Nephron (organoid): Measurements from ENCODE around the gene ECD.
A peak's percentile ranks its signal among the peaks of the same experiment; 100 is the strongest.

ENCODE experiments used
- H3K27ac Mint-ChIP-seq, 3 experiments: 2 replicates each; pipeline ENCODE4 v1.8.0; 2020; ENCODE audit warnings: mixed read lengths in 3 of 3, mild to moderate bottlenecking in 2 of 3, moderate library complexity in 1 of 3
- H3K27me3 Mint-ChIP-seq: 2 replicates; pipeline ENCODE4 v1.8.0; 2021; ENCODE audit warnings: low read depth, mild to moderate bottlenecking, moderate library complexity, mixed read lengths
- H3K36me3 Mint-ChIP-seq: 2 replicates; pipeline ENCODE4 v1.8.0; 2020; ENCODE audit warnings: low read depth, mixed read lengths
- H3K4me1 Mint-ChIP-seq: 2 replicates; pipeline ENCODE4 v1.8.0; 2020; ENCODE audit warnings: mixed read lengths
- H3K4me3 Mint-ChIP-seq, 3 experiments: 2 replicates each; pipeline ENCODE4 v1.8.0; 2020; ENCODE audit warnings: mild to moderate bottlenecking in 3 of 3, mixed read lengths in 3 of 3, moderate library complexity in 2 of 3
- H3K9me3 Mint-ChIP-seq: 2 replicates; pipeline ENCODE4 v1.8.0; 2020; ENCODE audit warnings: mixed read lengths
- TF ChIP-seq, protein P1 (sequence below), 3 experiments: fragments of 200-600 bp; sonication (generic); IDR thresholded peaks; one replicate each; pipeline ENCODE4 v1.5.0; 2021; ENCODE audit warnings: antibody characterized with exemption in 3 of 3; ENCODE audit not compliant: unreplicated experiment in 3 of 3

Gene ECD

DNA sequence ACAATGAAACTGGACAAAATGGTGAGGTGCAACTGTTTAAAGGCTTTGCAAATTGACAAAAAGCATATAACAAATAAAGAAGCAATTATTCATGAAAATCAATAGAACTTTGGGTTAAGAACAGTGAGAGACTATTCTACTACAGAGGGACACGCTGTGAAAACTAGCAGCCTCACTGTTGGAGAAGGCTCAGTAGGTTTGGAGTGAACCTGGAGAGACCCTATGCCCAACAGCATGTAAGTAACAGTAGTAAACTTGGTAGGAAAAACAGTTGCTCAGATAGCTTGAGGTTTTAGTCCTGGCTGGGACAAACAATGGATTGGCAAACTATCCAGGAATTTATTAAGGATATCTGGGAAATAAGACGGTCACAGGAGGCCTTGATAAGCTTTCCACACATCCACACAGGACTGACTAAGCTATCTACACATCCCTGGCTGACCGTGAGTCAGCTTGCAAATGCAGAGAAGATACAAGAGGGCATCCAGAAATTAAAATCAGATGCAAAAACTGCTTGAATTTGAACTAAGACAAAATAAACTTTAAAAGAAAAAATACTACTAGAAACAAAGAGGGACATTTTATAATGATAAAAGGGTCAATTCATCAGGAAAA, 16.0 kb upstream of the ECD start:
- no peaks in the 10 kb centered on the region for H3K4me1 Mint-ChIP-seq
- TF ChIP-seq, protein P1, sequence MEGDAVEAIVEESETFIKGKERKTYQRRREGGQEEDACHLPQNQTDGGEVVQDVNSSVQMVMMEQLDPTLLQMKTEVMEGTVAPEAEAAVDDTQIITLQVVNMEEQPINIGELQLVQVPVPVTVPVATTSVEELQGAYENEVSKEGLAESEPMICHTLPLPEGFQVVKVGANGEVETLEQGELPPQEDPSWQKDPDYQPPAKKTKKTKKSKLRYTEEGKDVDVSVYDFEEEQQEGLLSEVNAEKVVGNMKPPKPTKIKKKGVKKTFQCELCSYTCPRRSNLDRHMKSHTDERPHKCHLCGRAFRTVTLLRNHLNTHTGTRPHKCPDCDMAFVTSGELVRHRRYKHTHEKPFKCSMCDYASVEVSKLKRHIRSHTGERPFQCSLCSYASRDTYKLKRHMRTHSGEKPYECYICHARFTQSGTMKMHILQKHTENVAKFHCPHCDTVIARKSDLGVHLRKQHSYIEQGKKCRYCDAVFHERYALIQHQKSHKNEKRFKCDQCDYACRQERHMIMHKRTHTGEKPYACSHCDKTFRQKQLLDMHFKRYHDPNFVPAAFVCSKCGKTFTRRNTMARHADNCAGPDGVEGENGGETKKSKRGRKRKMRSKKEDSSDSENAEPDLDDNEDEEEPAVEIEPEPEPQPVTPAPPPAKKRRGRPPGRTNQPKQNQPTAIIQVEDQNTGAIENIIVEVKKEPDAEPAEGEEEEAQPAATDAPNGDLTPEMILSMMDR (IDR thresholded peaks at IDR 0.05; ENCODE audit: unreplicated experiment in 3 of 3): no peak
- no peaks in the 10 kb centered on the region for H3K9me3 Mint-ChIP-seq
- H3K27me3 Mint-ChIP-seq: no peaks in the 10 kb centered on the region
- H3K27ac Mint-ChIP-seq: no peak overlapping the region
- no peak overlapping the region for H3K4me3 Mint-ChIP-seq
- H3K36me3 Mint-ChIP-seq: peaks cover 32% of the 10 kb centered on the region

- H3K27ac Mint-ChIP-seq: no peak overlapping the region
- no peaks in the 10 kb centered on the region for H3K27me3 Mint-ChIP-seq
- H3K9me3 Mint-ChIP-seq: no peaks in the 10 kb centered on the region
- H3K4me1 Mint-ChIP-seq: no peaks in the 10 kb centered on the region
- TF ChIP-seq, protein P1 (IDR thresholded peaks at IDR 0.05; ENCODE audit: unreplicated experiment in 3 of 3): no peak
- H3K36me3 Mint-ChIP-seq: peaks cover 40% of the 10 kb centered on the region
- H3K4me3 Mint-ChIP-seq: no peak overlapping the region
Measured at GRCh38 chr10:73182568-73182967, 14.8 kb upstream of the ECD start.

DNA sequence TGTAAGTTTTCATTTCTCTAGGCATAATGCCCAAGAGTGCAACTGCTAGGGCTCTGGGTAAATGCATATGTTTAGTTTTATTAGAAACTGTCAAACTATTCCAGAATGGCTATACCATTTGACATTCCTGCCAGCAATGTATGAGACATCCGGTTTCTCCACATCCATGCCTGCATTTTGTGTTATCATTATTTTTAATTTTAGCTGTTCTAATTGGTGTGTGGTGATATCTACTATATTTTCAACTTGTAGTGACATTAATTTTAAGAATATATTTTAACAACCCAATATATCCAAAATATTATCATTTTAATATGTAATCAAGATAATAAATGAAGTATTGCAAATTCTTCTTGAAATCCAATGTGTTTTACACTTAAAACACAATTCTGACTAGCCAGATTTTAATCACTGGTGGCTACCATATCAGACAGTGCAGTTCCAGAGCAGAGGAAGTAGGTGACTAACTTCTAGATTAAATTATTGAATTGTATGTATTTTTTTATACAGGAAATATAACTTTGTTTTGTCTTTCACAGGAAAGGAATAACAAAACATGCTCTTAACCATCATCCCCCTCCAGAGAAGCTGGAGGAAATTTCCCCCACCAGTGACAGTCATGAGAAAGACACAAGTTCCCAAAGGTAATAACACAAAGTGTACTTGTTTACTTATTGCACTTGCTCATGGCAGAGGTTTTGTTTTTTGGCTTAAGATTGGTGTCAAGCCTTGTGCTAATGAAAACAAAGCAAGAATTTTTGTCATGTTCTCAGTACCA, 6.5 kb upstream of the ECD start:
- H3K27me3 Mint-ChIP-seq: no peaks in the 10 kb centered on the region
- TF ChIP-seq, protein P1 (IDR thresholded peaks at IDR 0.05; ENCODE audit: unreplicated experiment in 3 of 3): no peak
- H3K9me3 Mint-ChIP-seq: no peaks in the 10 kb centered on the region
- H3K36me3 Mint-ChIP-seq: peaks cover 24% of the 10 kb centered on the region
- H3K4me1 Mint-ChIP-seq: no peaks in the 10 kb centered on the region
- no peak overlapping the region for H3K27ac Mint-ChIP-seq
- H3K4me3 Mint-ChIP-seq: no peak overlapping the region

DNA sequence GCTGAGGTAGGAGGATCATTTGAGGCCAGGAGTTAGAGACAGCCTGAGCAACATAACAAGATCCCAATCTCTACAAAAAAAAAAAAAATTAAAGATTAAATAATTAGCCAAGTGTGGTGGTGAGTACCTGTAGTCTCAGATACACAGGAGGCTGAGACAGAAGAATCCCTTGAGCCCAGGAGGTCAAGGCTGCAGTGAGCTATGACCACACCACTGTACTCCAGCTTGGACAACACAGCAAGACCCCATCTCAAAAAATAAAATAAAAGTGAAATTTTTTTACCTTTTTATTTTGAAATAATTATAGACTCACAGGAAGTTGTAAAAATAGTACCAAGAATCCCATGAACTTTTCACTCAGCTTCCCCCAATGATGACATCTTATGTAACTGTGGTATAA, 5.1 kb upstream of the ECD start:
- H3K9me3 Mint-ChIP-seq: no peaks in the 10 kb centered on the region
- H3K36me3 Mint-ChIP-seq: peaks cover 19% of the 10 kb centered on the region
- H3K4me1 Mint-ChIP-seq: peaks cover 6% of the 10 kb centered on the region
- H3K27me3 Mint-ChIP-seq: no peaks in the 10 kb centered on the region
- TF ChIP-seq, protein P1 (IDR thresholded peaks at IDR 0.05; ENCODE audit: unreplicated experiment in 3 of 3): no peak
- no peak overlapping the region for H3K4me3 Mint-ChIP-seq
- no peak overlapping the region for H3K27ac Mint-ChIP-seq

DNA sequence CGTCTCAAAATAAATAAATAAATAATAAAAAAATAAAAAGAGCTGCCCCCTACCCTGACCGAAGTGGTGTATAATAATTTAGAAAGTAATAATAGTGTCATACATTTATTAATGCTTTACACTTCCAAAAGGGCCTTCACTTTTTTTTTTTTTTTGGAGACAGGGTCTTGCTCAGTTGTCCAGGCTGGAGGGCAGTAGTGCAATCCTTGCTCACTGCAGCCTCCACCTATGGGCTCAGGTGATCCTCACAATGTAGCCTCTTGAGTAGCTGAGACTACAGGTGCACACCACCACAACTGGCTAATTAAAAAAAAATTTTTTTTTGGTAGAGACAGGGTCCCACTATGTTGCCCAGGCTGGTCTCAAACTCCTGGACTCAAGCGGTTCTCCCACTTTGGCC, 1.5 kb upstream of the ECD start:
- Mint-ChIP-seq H3K27me3 (no peaks in the 10 kb centered on the region), H3K36me3 (peaks cover 33% of the 10 kb centered on the region), H3K27ac (no peak overlapping the region), H3K9me3 (no peaks in the 10 kb centered on the region), H3K4me3 (peak overlapping the region; percentile 65 to 99 (median 71)), H3K4me1 (peaks cover 25% of the 10 kb centered on the region)
- TF ChIP-seq, protein P1 (IDR thresholded peaks at IDR 0.05; ENCODE audit: unreplicated experiment in 3 of 3): no peak

DNA sequence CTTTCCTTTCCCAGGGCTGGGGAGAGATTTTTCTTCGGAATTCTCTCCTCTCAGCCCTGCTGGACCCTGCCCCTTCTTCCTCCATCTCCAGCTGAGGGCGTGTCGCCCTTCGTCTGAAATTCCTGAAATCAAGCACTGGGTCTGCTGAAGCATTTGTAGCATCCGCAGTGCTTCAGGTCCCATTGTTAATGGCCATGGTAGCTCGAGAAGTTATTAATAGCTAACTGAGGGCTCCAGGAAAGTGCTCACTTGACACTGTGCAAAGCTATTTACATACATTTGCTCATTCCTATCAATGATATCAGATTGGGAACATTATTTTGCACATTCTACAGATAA, 626 bp upstream of the ECD start:
- TF ChIP-seq, protein P1 (IDR thresholded peaks at IDR 0.05; ENCODE audit: unreplicated experiment in 3 of 3): no peak
- Mint-ChIP-seq H3K4me3 (peak overlapping the region; percentile 98 to 99 (median 99)), H3K4me1 (peaks cover 25% of the 10 kb centered on the region), H3K27me3 (no peaks in the 10 kb centered on the region), H3K27ac (peak overlapping the region; percentile 97 to 99 (median 98)), H3K9me3 (no peaks in the 10 kb centered on the region), H3K36me3 (peaks cover 37% of the 10 kb centered on the region)
